HCT116 (cell line): ENCODE results near the gene ZKSCAN2. TPM values are rescaled to one million over a fixed set of nuclear protein-coding genes. Genes with fewer than 3 reads are reported as not detected.
A peak's percentile ranks its signal among the peaks of the same experiment; 100 is the strongest.

Experiments used
- ATAC-seq: fragments of 200-7000 bp; cut with Tn5 transposase; 2 replicates; pipeline ENCODE4 v1.9.1; 2020; ENCODE audit warnings: mild to moderate bottlenecking, moderate library complexity
- BruUV-seq: library from RNA; stranded (reverse); fragments of 400-500 nt; replicated peaks from 2 replicates; lab custom pipeline; 2021; lab: Mats Ljungman, UMichigan
- CTCF ChIA-PET: fragments of 300-600 bp; sonication (Branson Sonifier 250); formaldehyde crosslinking; loops from one replicate; lab custom pipeline; 2021; ENCODE audit warnings: antibody characterized with exemption; lab: Charles Lee
- POLR2A ChIA-PET: fragments of 300-600, 350-600 bp; sonication (Branson Sonifier 250); formaldehyde crosslinking; loops from one replicate; lab custom pipeline; 2021; ENCODE audit warnings: antibody characterized with exemption; lab: Charles Lee
- RAD21 ChIA-PET, 2 experiments: fragments of 300-600 bp; sonication (Branson Sonifier 250); formaldehyde crosslinking; loops; one replicate each; lab custom pipeline; 2023; ENCODE audit warnings: low total read pairs in 2 of 2; ENCODE audit not compliant: uncharacterized antibody in 2 of 2, unreplicated experiment in 2 of 2, low non-redundant PET in 1 of 2; lab: Charles Lee
- DNase-seq: peaks from one replicate; pipeline ENCODE4 v3.0.0-alpha.2; 2010; ENCODE audit warnings: low read depth, low spot score
- H2AFZ ChIP-seq: fragments of 200-600 bp; shearing (Covaris generic), sonication (generic); 2 replicates; pipeline ENCODE4 v1.6.1; 2017; ENCODE audit warnings: low read depth, mixed run types, mixed read lengths, antibody characterized with exemption, low read length; ENCODE audit not compliant: poor library complexity, severe bottlenecking
- H3K27ac ChIP-seq: 2 replicates; pipeline ENCODE4 v1.5.1; 2012; ENCODE audit warnings: low read depth, low read length
- H3K27me3 ChIP-seq: fragments of 200-600 bp; sonication (generic); 2 replicates; pipeline ENCODE4 v1.6.1; 2016; ENCODE audit warnings: mixed run types, low read length, mixed read lengths; ENCODE audit not compliant: insufficient read depth
- H3K36me3 ChIP-seq, 2 experiments: fragments of 200-500 bp in 1 of 2; fragments of 200-600 bp in 1 of 2; sonication (Bioruptor generic) in 1 of 2; sonication (generic) in 1 of 2; 2 replicates each; pipeline versions ENCODE4 v1.5.1 to v1.6.1; 2014 to 2016; ENCODE audit warnings: low read length in 2 of 2, inconsistent platforms in 1 of 2, mixed read lengths in 1 of 2, mixed run types in 1 of 2; ENCODE audit not compliant: insufficient read depth in 2 of 2, control insufficient read depth in 1 of 2
- H3K4me1 ChIP-seq, 2 experiments: fragments of 200-600 bp in 1 of 2; sonication (generic) in 1 of 2; 2 replicates each; pipeline versions ENCODE4 v1.5.1 to v1.6.1; 2012 to 2017; ENCODE audit warnings: low read length in 2 of 2, inconsistent platforms in 1 of 2, mild to moderate bottlenecking in 1 of 2, mixed read lengths in 1 of 2, mixed run types in 1 of 2, moderate library complexity in 1 of 2; ENCODE audit not compliant: insufficient read depth in 2 of 2, control insufficient read depth in 1 of 2
- H3K4me2 ChIP-seq: fragments of 200-600 bp; sonication (generic); 2 replicates; pipeline ENCODE4 v1.6.1; 2017; ENCODE audit warnings: mixed run types, low read length, mixed read lengths
- H3K4me3 ChIP-seq, 2 experiments: fragments of 200-600 bp in 1 of 2; sonication (generic) in 1 of 2; replicated peaks in 1 of 2; 2 replicates each; pipeline ENCODE4 v1.5.1; 2011 to 2016; ENCODE audit warnings: low read length in 2 of 2, control low read depth in 1 of 2, low read depth in 1 of 2, mild to moderate bottlenecking in 1 of 2, mixed read lengths in 1 of 2, mixed run types in 1 of 2
- H3K79me2 ChIP-seq: fragments of 200-600 bp; sonication (generic); 2 replicates; pipeline ENCODE4 v1.6.1; 2017; ENCODE audit warnings: mild to moderate bottlenecking, mixed run types, low read length, moderate library complexity, mixed read lengths; ENCODE audit not compliant: insufficient read depth
- H3K9ac ChIP-seq: fragments of 200-600 bp; sonication (generic); 2 replicates; pipeline ENCODE4 v1.6.1; 2016; ENCODE audit warnings: low read length, mixed read lengths
- H3K9me2 ChIP-seq: fragments of 200-600 bp; sonication (generic), shearing (Covaris generic); 2 replicates; pipeline ENCODE4 v1.6.1; 2017; ENCODE audit warnings: mixed run types, mild to moderate bottlenecking, moderate library complexity; ENCODE audit not compliant: insufficient read depth
- H3K9me3 ChIP-seq, 2 experiments: fragments of 200-500 bp in 1 of 2; fragments of 200-600 bp in 1 of 2; sonication (Bioruptor generic) in 1 of 2; sonication (generic) in 1 of 2; 2 replicates each; pipeline ENCODE4 v1.6.1; 2014 to 2017; ENCODE audit warnings: low read length in 2 of 2, mixed read lengths in 2 of 2, inconsistent platforms in 1 of 2, low read depth in 1 of 2, mild to moderate bottlenecking in 1 of 2, mixed run types in 1 of 2, moderate library complexity in 1 of 2; ENCODE audit not compliant: control insufficient read depth in 1 of 2, insufficient read depth in 1 of 2
- H4K20me1 ChIP-seq: fragments of 200-600 bp; sonication (generic), shearing (Covaris generic); 2 replicates; pipeline ENCODE4 v1.6.1; 2017; ENCODE audit warnings: mixed run types, mild to moderate bottlenecking, moderate library complexity; ENCODE audit not compliant: insufficient read depth
- CBX3 ChIP-seq: IDR thresholded peaks from 2 replicates; pipeline ENCODE4 v1.6.1; 2012; ENCODE audit warnings: low read depth
- CTCF ChIP-seq, 3 experiments: fragments of 200-600 bp in 1 of 3; sonication (generic) in 1 of 3; IDR thresholded peaks in 2 of 3; conservative IDR thresholded peaks in 1 of 3; 2 replicates each; pipeline ENCODE4 v1.5.1; 2012 to 2017; ENCODE audit warnings: low read depth in 2 of 3, low read length in 2 of 3, antibody characterized with exemption in 1 of 3, borderline replicate concordance in 1 of 3, control low read depth in 1 of 3, mild to moderate bottlenecking in 1 of 3, mixed read lengths in 1 of 3, mixed run types in 1 of 3, moderate library complexity in 1 of 3; ENCODE audit not compliant: insufficient read depth in 1 of 3
- EGR1 ChIP-seq: IDR thresholded peaks from 2 replicates; pipeline ENCODE4 v1.6.1; 2012; ENCODE audit warnings: low read depth
- ELF1 ChIP-seq: IDR thresholded peaks from 2 replicates; pipeline ENCODE4 v1.6.1; 2012; ENCODE audit warnings: low read depth, borderline replicate concordance
- EZH2 ChIP-seq: fragments of 200-600 bp; sonication (generic); IDR thresholded peaks from 2 replicates; pipeline ENCODE4 v1.6.1; 2017; ENCODE audit warnings: antibody characterized with exemption, mixed run types
- JUND ChIP-seq: IDR thresholded peaks from 2 replicates; pipeline ENCODE4 v1.6.1; 2012
- MAX ChIP-seq: IDR thresholded peaks from 2 replicates; pipeline ENCODE4 v1.6.1; 2012
- POLR2A ChIP-seq: IDR thresholded peaks from 2 replicates; pipeline ENCODE4 v1.7.0; 2011; ENCODE audit warnings: borderline replicate concordance; ENCODE audit not compliant: insufficient read depth, insufficient read length; ENCODE audit errors: extremely low read depth
- POLR2AphosphoS5 ChIP-seq: IDR thresholded peaks from 2 replicates; pipeline ENCODE4 v1.6.1; 2011; ENCODE audit warnings: mild to moderate bottlenecking, low read depth, low read length, moderate library complexity
- RAD21 ChIP-seq: IDR thresholded peaks from 2 replicates; pipeline ENCODE4 v1.6.1; 2012; ENCODE audit warnings: low read depth, mild to moderate bottlenecking
- SIN3A ChIP-seq: IDR thresholded peaks from 2 replicates; pipeline ENCODE4 v1.6.1; 2012; ENCODE audit warnings: low read depth
- ZFX ChIP-seq: fragments of 450-650 bp; IDR thresholded peaks from 2 replicates; pipeline ENCODE4 v1.6.1; 2017
- ZNF274 ChIP-seq: fragments of 200-500 bp; sonication (Bioruptor generic); IDR thresholded peaks from 2 replicates; pipeline ENCODE4 v1.6.1; 2014; ENCODE audit warnings: mild to moderate bottlenecking, low read depth, low read length, inconsistent platforms
- intact Hi-C: fragments of 100-400 bp; cut with micrococcal nuclease; formaldehyde crosslinking; loops from 2 replicates; pipeline ENCODE4 v1.10.0; 2022
- total RNA-seq: library from RNA; stranded (reverse); gene quantifications from one replicate; pipeline ENCODE4 v1.2.1, GENCODE V29; 2021; ENCODE audit not compliant: unreplicated experiment
- TF ChIP-seq, protein P1 (sequence below): IDR thresholded peaks from 2 replicates; pipeline ENCODE4 v1.6.1; 2011; ENCODE audit warnings: mild to moderate bottlenecking, low read length, moderate library complexity; ENCODE audit not compliant: insufficient replicate concordance; ENCODE audit errors: extremely low read depth
- TF ChIP-seq, protein P2 (sequence below): IDR thresholded peaks from 2 replicates; pipeline ENCODE4 v1.6.1; 2012

ZKSCAN2 gene
- total RNA-seq, 1 experiment from 2014 or later = 12.3 TPM

DNA sequence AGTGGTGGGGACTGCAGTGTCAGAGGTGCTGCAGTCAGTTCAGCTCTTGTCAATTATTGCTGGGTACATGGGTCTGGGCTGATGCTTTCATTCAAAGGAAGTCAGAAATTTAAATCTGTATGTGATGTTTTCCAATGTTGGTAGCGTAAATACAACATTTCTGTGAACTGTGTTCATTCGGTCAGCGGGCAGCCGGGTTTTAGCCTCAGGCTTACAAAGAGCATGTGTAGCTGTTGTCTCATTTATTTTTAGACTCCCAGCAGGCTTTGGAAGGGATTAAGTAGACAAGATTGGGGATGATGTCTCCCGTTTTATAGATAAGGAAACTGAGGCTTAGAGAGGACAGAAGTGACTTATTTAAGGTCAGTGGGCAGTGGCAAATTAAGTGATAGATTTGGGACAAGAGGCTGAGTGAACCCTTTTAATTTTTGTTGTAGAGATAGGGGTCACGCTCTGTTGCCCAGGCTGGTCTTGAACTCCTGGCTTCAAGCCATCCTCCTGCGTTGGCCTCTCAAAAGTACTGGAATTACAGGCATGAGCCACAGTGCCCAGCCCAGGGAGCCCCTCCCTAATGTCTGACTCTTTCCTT lies 32.8 kb downstream of the ZKSCAN2 start:
- H3K4me2 ChIP-seq = peak overlapping the region; percentile 68
- intact Hi-C loops = loop anchor here (1.0 kb wide), 2 partner anchors 98 to 170 kb away; no protein-coding TSS in a partner anchor
- H3K4me3 ChIP-seq = no peak overlapping the region
- no peaks in the 10 kb centered on the region for H3K36me3 ChIP-seq
- no TSS peak for BruUV-seq
- no peak overlapping the region for H3K27ac ChIP-seq
- no peaks in the 10 kb centered on the region for H3K9me3 ChIP-seq
- no peaks in the 10 kb centered on the region for H3K27me3 ChIP-seq
- ChIA-PET POLR2A (interaction anchor here (0.9 to 1.2 kb wide), 4 partner anchors 9 to 177 kb away, joined by 3 to 4 read pairs (median 3); partner anchors contain the start of gene AQP8), CTCF (interaction anchor here (0.6 to 3.2 kb wide), 29 partner anchors 9 to 708 kb away, joined by 3 to 20 read pairs (median 5); partner anchors contain the start of genes ARHGAP17 and LCMT1), RAD21 (interaction anchor here in 1 of 2 experiments (0.6 to 2.3 kb wide), 2 partner anchors 37 to 98 kb away, joined by 3 to 7 read pairs; no protein-coding TSS in a partner anchor)
- DNase-seq = no peak
- H3K9me2 ChIP-seq = no peaks in the 10 kb centered on the region
- peak; percentile 28 for ATAC-seq
- no peak overlapping the region for H2AFZ ChIP-seq
- H3K4me1 ChIP-seq = peaks cover 0 to 11% of the 10 kb centered on the region in 2 experiments; a peak in 3 of 4 replicates
- H3K9ac ChIP-seq = no peak overlapping the region
- no peaks in the 10 kb centered on the region for H3K79me2 ChIP-seq
- TF ChIP-seq RAD21 = no peak
- no peak for TF ChIP-seq MAX
- no peak for TF ChIP-seq CBX3
- TF ChIP-seq POLR2AphosphoS5 = no peak
- TF ChIP-seq SIN3A = no peak
- TF ChIP-seq EZH2 = no peak
- TF ChIP-seq ZNF274 = no peak
- TF ChIP-seq, protein P1, sequence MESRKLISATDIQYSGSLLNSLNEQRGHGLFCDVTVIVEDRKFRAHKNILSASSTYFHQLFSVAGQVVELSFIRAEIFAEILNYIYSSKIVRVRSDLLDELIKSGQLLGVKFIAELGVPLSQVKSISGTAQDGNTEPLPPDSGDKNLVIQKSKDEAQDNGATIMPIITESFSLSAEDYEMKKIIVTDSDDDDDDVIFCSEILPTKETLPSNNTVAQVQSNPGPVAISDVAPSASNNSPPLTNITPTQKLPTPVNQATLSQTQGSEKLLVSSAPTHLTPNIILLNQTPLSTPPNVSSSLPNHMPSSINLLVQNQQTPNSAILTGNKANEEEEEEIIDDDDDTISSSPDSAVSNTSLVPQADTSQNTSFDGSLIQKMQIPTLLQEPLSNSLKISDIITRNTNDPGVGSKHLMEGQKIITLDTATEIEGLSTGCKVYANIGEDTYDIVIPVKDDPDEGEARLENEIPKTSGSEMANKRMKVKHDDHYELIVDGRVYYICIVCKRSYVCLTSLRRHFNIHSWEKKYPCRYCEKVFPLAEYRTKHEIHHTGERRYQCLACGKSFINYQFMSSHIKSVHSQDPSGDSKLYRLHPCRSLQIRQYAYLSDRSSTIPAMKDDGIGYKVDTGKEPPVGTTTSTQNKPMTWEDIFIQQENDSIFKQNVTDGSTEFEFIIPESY = no peak
- no peak for TF ChIP-seq JUND
- no peak for TF ChIP-seq ELF1
- no peak for TF ChIP-seq EGR1
- no peak for TF ChIP-seq ZFX
- TF ChIP-seq POLR2A = no peak
- TF ChIP-seq, protein P2, sequence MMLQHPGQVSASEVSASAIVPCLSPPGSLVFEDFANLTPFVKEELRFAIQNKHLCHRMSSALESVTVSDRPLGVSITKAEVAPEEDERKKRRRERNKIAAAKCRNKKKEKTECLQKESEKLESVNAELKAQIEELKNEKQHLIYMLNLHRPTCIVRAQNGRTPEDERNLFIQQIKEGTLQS = no peak
- no peak for TF ChIP-seq CTCF (IDR thresholded peaks at IDR 0.05 in 2 of 3, conservative IDR thresholded peaks at IDR 0.05 in 1 of 3; ENCODE audit: borderline replicate concordance in 1 of 3, insufficient read depth in 1 of 3, low read depth in 2 of 3, low read length in 2 of 3)
- H4K20me1 ChIP-seq = no peaks in the 10 kb centered on the region
